ENCODE results near the gene TP53INP2.

Gene TP53INP2

DNA sequence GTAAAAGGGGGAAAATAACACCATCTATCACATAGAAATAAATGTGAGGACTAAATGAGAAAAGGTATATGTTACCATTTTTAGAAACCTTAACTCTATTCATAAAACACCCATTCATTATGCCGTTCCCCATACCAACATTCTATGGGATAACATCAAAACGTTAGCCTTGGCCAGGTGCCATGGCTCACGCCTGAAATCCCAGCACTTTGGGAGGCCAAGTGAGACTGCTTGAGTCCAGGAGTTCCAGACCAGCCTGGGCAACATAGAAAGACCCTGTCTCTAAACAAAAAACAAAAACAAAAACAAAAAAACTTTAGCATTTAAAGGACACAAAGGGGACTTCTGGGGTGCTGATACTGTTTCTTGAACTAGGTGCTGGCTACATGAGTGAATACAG lies 28.6 kb upstream of the TP53INP2 start:
- TF ChIP-seq, protein P1, sequence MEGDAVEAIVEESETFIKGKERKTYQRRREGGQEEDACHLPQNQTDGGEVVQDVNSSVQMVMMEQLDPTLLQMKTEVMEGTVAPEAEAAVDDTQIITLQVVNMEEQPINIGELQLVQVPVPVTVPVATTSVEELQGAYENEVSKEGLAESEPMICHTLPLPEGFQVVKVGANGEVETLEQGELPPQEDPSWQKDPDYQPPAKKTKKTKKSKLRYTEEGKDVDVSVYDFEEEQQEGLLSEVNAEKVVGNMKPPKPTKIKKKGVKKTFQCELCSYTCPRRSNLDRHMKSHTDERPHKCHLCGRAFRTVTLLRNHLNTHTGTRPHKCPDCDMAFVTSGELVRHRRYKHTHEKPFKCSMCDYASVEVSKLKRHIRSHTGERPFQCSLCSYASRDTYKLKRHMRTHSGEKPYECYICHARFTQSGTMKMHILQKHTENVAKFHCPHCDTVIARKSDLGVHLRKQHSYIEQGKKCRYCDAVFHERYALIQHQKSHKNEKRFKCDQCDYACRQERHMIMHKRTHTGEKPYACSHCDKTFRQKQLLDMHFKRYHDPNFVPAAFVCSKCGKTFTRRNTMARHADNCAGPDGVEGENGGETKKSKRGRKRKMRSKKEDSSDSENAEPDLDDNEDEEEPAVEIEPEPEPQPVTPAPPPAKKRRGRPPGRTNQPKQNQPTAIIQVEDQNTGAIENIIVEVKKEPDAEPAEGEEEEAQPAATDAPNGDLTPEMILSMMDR (IDR thresholded peaks at IDR 0.05): no peak
- no peak overlapping the region for H3K27ac Mint-ChIP-seq
- no peak for DNase-seq
- H3K27me3 Mint-ChIP-seq (ENCODE audit: low read depth, poor library complexity): no peaks in the 10 kb centered on the region
- peaks cover 15% of the 10 kb centered on the region for H3K4me1 Mint-ChIP-seq
- no peaks in the 10 kb centered on the region for H3K9me3 Mint-ChIP-seq
- peak overlapping the region; percentile 97 for H3K4me3 Mint-ChIP-seq
- H3K36me3 Mint-ChIP-seq (ENCODE audit: low read depth): peaks cover 16% of the 10 kb centered on the region

DNA sequence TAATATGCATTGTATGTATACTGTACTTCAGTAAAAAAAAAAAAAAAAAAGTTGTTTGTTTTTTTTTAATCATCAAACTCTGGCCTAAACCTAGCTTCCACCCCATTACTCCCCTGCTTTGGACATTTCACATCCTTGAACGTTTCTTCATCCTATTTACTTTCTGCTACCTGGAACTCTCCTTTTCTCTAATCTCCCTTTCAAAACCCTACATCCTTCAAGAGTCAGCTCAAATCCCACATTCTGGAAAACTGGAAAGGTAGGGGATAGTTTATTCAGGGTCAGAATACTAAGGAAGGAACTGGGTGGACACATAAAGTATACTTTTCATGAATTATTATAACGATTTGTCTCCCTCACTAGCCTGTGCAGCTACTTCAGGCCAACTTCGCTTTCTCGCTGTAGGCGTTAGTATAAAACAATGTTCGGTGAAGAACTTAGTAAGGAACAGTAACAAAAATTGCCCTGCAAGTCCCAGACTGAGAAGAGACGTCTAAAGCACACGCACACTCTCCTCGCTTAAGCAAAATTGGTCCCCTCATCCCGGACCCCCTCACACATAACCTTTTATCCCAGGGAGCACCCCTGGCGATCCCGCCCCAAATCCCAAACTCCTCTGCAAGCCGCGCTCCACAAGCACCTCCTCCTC lies 28.0 kb upstream of the TP53INP2 start:
- Mint-ChIP-seq H3K27me3 (ENCODE audit: low read depth, poor library complexity) (no peaks in the 10 kb centered on the region), H3K27ac (peak overlapping the region; percentile 99), H3K4me3 (peak overlapping the region; percentile 97), H3K36me3 (ENCODE audit: low read depth) (peaks cover 10% of the 10 kb centered on the region), H3K9me3 (no peaks in the 10 kb centered on the region), H3K4me1 (peaks cover 15% of the 10 kb centered on the region)
- DNase-seq: no peak
- TF ChIP-seq, protein P1 (IDR thresholded peaks at IDR 0.05): no peak

DNA sequence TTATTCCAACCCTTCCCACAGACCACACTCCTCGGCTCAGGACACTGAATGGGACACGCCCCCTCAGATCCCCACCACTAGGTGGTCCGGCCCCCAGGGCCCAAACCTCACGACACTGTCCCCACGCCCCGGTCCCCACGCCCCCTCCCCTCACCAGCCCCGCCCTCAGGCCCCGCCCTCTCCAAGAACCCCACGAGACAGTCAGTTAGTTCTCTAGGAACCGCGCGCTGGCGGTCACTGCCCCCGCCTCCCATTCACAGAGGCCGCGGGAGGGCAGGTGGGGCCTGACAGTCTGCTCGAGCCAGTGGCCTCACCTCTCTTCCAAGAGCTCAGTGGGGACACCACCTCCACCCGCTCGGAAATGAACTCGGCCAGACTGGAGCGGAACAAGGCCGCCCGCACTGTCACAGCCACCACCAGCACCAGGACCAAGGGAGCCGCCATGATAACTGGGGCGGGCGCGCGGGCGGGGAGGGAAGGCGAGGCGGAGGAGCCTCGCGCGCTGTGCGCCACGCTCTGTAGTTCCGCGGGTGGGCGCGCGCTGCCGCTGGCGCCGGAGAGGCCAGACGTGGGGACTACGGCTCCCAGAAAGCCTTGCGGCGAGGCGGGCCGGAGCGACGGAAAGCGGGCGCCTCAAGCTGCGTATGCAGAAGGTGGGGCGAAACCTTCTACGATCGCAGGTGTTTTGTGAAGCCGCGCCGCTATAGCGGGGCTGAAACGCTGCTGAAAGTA lies 27.3 kb upstream of the TP53INP2 start, which contains the start of gene PIGU:
TSS of gene PIGU (minus strand) at position 451 of the 732 bp plus-strand sequence. CDS start at position 444, 7 bp downstream.
- Mint-ChIP-seq H3K4me1 (peaks cover 15% of the 10 kb centered on the region), H3K27ac (peak within 1 kb of the TSS; percentile 99), H3K4me3 (peak within 1 kb of the TSS; percentile 97), H3K27me3 (ENCODE audit: low read depth, poor library complexity) (peaks cover under 1% of the 10 kb centered on the region), H3K36me3 (ENCODE audit: low read depth) (peaks cover 10% of the 10 kb centered on the region), H3K9me3 (no peaks in the 10 kb centered on the region)
- DNase-seq: peak; percentile 91
- TF ChIP-seq, protein P1 (IDR thresholded peaks at IDR 0.05): no peak

DNA sequence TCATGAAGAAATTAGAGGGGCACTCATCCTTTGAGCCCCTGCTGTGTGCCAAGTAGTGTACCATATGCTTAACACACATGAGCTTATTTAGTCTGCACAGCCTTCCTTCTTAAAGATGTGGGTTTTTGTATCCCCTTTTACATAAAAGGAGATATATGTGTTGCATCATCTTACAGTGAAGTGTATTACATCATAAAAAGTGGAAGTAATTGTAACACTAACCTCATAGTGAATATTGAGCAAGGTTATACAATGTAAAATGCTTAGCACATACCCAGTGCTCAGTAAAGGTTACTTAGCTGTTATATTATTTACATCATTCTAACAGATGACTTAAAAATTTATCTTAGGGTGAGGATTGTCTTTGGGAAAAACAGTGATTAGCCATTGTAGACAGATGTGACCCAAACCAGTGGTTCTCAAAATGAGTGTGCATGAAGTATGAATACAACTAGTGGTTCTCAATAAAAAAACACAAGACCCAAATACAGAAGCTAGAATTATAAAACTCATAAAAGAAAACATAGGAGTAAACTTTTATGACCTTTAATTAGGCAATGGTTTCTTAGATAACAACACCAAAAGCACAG lies 23.5 kb upstream of the TP53INP2 start:
- Mint-ChIP-seq H3K27me3 (ENCODE audit: low read depth, poor library complexity) (peaks cover 12% of the 10 kb centered on the region), H3K9me3 (no peaks in the 10 kb centered on the region), H3K27ac (no peak overlapping the region), H3K36me3 (ENCODE audit: low read depth) (no peaks in the 10 kb centered on the region), H3K4me1 (peaks cover 11% of the 10 kb centered on the region), H3K4me3 (no peak overlapping the region)
- DNase-seq: no peak
- TF ChIP-seq, protein P1 (IDR thresholded peaks at IDR 0.05): no peak

DNA sequence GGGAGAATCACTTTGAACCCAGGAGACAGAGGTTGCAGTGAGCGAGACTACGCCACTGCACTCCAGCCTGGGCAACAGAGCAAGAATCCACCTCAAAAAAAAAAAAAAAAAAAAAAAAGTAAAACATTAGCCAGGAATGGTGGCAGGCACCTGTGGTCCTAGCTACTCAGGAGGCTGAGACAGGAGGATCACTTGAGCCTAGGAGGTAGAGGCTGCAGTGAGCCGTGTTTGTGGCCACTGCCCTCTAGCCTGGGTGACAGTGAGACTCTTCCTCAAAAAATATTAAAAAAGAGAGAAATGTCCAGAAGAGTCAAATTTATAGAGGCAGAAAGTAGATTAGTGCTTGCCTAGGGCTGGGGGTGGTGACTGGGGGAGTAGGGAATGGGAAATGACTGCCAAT lies 20.5 kb upstream of the TP53INP2 start:
- Mint-ChIP-seq H3K9me3 (no peaks in the 10 kb centered on the region), H3K27me3 (ENCODE audit: low read depth, poor library complexity) (peaks cover 17% of the 10 kb centered on the region), H3K4me1 (no peaks in the 10 kb centered on the region), H3K4me3 (no peak overlapping the region), H3K36me3 (ENCODE audit: low read depth) (no peaks in the 10 kb centered on the region), H3K27ac (no peak overlapping the region)
- TF ChIP-seq, protein P1 (IDR thresholded peaks at IDR 0.05): no peak
- no peak for DNase-seq

Measured in nephron progenitor cell (in vitro differentiated cells).